HG02623 (cell line): ENCODE results near the gene LRP6.

Experiments used
- ATAC-seq: cut with Tn5 transposase; IDR thresholded peaks from one replicate; pipeline ENCODE4 v1.9.1; 2021; ENCODE audit warnings: moderate library complexity; ENCODE audit not compliant: unreplicated experiment

The LRP6 gene

GRCh38 chr12:12083688-12084087 is 183.2 kb downstream of the LRP6 start:
- ATAC-seq: no peak

DNA sequence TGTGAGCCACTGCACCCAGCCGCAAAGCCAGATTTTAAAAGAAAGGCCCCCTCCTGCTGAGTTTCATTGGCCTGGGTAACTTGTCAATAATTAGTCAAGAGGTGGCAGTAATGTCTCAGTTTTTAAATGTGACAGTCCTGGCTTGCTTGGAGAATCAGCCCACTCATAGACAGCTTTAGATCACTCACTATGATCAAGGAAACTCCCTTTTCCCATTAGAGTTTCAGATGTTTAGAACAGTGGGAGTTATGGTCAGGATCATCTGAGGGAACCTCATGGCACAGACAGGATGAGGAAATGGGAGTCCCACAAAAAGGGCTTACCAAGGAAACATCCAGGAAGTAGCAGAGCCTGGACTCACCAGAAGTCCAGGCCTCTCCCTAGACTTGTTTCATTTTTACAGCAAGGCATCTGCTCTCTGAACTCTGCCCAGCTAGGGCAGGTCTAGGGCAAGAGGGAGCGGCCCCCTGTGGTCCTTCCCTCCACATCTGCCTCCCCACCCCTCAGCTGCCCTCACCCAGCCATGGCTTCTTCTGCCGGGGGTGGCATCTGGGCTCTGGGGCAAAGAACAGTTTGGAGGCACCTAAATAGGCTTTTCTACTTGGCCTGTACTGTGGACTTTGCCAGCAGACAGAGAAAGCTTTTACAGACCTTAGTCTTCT is 184.9 kb downstream of the LRP6 start:
- ATAC-seq: no peak

- no peak for ATAC-seq
These were observed 187.6 kb downstream of the LRP6 start for GRCh38 chr12:12079291-12079690.

GRCh38 chr12:12072064-12072760 is 194.6 kb downstream of the LRP6 start:
- no peak for ATAC-seq

DNA sequence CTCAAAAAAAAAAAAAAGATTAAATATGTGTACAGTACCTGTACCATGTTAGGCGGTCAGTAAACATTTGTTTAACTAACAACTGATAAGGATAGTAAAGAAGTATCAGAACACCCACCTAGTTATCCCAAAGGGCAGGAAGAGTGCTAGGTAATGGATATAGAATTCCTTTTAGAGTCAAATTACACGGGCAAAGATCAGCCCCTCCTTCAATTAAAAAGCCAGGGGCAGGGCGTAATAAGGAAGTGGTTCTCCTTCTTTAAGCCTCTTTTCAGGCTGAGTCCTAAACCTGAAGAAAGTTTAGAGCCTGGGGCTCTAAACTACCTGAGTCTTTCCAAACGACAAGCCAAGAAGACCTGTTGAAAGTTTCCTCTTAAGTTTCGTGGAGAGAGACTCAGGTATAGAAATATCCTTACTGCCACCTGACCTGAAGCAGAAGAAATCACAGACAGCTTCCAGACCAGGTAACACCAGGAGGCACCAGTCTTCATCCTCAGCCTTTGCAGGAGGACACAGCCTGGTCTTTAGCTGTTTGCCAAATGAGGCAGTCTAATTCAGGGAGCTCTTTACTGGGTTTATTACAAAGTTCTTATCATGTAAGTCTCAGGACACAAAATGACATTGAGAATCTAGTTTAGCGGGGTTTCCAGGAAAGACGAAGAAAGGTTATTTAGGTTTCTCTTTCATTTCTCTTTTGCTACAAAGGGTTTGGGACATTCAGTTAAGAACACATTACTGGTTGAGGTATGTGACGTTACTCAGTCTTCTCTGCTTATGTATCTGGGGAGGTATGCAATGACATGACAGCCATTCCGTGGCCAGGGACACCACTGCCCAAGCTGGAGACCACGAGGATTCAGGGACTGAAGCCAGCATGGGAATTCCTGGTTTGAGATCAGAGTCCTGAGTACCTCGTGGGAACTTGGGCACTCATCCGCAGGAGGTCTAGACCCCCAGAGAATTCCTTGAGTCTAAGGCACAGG is 195.9 kb downstream of the LRP6 start, which contains the start of gene BCL2L14:
TSS of gene BCL2L14 (plus strand) at position 266 of the 983 bp plus-strand sequence. CDS start 8,367 bp downstream, outside the sequence.
- peak; percentile 52 for ATAC-seq

GRCh38 chr12:12069821-12070548 is 196.9 kb downstream of the LRP6 start:
- no peak for ATAC-seq

DNA sequence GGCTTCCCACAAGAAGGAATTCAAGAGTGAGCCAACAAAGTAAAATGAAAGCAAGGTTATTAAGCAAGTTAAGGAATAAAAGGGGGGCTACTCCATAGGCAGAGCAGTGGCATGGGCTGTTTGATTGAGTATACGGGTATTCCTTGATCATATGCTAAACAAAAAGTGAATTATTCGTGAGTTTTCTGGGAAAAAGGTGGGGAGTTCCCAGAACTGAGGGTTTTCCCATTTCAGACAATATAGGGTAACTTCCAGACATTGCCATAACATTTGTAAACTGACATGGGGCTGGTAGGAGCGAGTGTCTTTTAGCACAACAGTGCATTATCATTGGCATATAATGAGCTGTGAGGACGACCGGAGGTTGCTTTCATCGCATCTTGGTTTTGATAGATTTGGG is 198.1 kb downstream of the LRP6 start:
- ATAC-seq: no peak
